ENCODE data around the gene PYGM.

PYGM gene

GRCh38 chr11:64731601-64732000 is 28.2 kb downstream of the PYGM start:
- DNase-seq: no peak

- no peak for DNase-seq
Measured at GRCh38 chr11:64729851-64730382, 29.9 kb downstream of the PYGM start.

- no peak for DNase-seq
Measured at GRCh38 chr11:64728757-64729365, 30.9 kb downstream of the PYGM start.

- DNase-seq: no peak
Measured at GRCh38 chr11:64726867-64727530, 32.8 kb downstream of the PYGM start.

- no peak for DNase-seq
Measured at GRCh38 chr11:64726211-64726641, 33.5 kb downstream of the PYGM start.

DNA sequence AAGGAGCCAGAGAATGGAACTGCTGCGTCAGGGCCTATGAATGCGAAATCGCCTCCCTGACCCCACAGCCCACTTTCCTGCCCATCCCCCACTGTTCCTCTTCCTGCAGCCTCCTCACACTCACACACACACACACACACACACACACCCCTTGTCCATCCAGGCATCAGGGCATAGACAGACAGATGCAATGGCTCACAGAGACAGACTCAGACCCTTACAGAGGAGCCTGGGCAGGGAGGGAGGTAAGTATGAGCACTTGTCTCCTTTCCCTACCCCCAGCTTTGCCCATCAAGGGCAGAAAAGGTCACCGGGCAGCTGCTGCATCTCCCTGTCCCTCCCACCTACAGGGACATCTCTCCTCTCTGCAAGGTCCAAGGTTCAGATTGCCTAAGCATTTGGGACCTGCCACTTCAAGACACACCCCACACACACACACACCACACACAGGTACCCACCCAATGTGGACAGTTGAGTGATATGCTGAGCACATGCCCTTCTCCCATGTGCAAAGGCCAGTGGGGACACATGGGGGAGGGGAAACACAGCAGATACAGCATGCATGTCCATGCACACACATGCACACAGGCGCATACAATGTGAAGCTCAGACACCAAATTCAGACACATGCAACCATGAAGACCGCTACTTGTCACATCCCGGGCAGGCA is 34.8 kb downstream of the PYGM start:
- DNase-seq: no peak

DNA sequence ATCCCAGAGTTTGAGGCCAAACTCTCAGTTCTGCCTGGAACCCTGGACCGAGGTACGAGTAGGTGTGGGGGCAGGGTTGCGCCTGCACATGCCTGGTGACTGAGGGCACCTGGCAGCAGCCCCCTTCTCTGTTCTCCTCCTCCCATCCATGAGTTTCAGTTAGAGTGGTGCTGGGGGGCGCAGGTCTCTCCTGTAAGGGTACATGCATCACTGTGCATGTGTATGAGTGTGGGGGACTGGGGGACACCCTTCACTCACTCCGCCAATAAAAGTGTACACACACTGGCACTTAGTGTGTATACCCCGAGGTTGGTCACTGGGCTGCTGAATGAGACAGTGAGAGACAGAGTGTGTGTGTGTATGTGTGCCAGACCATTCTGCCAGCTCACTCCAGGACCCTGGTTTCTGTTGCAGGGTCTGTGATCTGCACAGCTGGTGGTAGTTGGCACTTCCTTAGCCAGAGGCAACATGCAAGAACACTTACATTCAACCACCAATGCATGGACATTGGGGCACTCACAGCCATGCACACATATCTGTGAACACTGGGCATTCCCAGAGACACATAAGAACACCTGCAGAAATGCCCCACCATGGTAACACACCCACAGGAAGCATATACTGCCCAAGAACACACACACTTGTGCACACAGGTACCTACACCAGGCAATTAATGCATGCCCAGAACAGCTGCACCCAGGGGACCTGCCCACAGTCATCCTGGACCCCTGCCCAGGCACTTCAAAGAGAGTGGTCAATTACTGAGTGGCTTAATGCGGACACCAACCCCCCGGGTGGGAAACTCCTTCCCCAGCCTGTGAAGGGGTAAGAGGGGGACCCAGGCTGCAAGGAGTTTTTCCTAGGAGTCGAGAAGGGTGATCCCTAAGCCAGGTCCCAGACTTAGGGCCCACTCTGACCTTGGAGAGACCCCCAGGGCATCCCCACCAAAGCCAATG is 35.6 kb downstream of the PYGM start:
- no peak for DNase-seq

GRCh38 chr11:64723117-64723906 is 36.5 kb downstream of the PYGM start, which contains the start of gene NRXN2:
TSS of gene NRXN2 (minus strand) at chr11:64723197. CDS start at chr11:64713699, 9,498 bp downstream.
- peak; percentile 83 for DNase-seq

GRCh38 chr11:64722141-64723065 is 37.4 kb downstream of the PYGM start:
- no peak for DNase-seq

GRCh38 chr11:64721359-64721699 is 38.4 kb downstream of the PYGM start:
- DNase-seq: no peak

DNA sequence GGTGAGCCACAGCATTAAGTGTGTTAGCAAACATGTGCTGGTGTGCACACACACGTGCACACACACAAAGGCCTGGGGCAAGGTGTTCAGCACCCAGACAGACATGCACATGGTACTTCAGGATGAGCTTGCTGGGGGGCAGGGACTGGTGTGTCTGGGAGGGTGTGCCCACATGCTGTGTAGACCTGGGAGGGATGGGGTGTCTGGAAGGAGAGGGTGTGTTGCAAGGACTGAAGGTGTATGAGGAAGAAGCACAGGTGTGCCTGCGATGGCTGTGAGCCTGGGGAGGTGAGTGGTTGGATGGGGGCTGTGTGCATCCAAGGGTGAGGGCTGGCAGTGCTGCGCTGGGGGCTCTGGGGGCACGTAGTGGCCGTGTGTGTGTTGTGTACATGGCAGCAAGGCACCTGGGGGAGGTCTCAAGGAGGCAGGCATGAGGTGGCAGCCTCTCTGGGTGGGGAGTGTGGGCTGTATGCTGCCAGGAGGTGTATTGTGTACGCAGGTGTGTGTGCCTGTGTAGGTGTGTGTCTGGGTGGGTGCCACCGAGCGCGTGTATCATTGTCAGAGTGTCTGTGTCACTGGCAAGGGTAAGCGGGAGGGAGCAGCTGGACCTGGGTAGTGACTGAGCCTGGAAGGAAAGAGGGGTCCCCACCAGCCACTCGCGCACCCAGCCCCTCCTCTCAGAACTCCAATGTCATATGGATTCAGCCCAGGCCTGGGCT is 39.0 kb downstream of the PYGM start:
- no peak for DNase-seq

DNA sequence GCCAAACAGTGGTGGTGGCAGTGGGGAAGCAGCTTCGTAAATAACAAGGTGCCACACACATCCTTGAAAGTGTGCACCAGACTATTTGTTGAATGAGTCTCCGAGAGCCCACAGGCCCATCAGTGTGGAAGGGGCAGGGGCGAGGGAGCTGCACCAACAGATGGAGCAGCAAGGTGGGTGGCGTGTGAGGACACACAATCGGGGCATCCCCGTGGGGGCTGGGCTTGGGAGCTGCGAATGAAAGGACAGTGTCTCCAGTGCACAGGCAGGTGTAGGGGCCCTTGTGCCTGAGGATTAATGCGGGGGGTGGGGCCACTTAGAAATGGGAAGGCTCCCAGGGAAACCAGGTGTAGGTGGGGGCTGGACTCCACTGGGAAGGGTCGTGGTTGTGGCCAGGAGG is 39.6 kb downstream of the PYGM start:
- no peak for DNase-seq

DNA sequence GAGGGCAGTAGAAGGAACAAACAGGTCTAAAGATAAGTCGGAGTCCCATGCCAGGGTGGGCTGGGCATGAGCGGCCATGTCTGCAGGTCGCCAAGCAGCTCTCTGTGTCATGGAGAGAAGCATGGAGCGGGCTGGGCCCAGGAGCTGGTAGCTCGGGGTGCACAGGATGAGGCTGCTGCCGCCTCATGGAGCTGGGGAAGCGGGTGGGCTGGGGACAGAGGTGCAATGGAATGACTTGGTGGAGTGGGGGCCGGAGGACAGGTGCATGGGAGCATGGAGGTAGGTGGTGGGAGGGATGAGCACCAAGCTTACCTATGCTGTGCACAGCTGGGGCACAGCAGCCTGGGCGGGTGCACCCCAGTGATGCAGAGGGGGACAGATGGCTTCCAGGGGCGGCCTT is 40.4 kb downstream of the PYGM start:
- no peak for DNase-seq

DNA sequence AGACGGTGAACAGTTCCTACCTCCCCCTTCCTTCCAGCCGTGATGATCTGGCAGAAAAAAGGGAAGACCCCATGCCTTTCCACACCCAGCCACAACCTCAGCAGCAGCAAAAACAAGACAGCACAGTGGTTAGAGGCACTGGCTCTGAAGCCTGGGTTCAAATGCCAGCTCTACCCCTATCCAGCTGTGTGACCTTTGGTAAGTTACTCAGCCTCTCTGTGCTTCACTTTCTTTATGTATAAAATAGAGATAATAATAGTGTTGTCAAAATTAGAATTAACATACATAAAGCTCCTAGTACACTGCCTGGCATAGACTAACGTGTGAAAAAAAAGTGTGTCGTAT is 41.0 kb downstream of the PYGM start:
- no peak for DNase-seq

- DNase-seq: no peak
Measured at GRCh38 chr11:64718084-64718779, 41.5 kb downstream of the PYGM start.

DNA sequence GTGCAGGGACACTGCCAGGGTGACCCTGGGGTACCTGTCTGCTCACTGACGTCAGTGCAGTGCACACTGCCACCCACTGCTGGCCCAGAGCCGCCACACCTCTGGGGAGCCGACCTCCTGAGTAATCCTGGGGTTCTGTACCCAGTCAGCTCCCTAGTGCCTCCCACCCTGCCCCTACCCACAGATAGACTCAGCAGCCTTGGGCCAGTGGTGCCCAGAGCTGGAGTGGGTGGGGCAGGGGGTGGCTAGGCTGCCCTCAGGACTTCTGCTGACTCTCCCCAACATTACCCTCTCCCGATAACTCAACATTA is 42.6 kb downstream of the PYGM start:
- no peak for DNase-seq

DNA sequence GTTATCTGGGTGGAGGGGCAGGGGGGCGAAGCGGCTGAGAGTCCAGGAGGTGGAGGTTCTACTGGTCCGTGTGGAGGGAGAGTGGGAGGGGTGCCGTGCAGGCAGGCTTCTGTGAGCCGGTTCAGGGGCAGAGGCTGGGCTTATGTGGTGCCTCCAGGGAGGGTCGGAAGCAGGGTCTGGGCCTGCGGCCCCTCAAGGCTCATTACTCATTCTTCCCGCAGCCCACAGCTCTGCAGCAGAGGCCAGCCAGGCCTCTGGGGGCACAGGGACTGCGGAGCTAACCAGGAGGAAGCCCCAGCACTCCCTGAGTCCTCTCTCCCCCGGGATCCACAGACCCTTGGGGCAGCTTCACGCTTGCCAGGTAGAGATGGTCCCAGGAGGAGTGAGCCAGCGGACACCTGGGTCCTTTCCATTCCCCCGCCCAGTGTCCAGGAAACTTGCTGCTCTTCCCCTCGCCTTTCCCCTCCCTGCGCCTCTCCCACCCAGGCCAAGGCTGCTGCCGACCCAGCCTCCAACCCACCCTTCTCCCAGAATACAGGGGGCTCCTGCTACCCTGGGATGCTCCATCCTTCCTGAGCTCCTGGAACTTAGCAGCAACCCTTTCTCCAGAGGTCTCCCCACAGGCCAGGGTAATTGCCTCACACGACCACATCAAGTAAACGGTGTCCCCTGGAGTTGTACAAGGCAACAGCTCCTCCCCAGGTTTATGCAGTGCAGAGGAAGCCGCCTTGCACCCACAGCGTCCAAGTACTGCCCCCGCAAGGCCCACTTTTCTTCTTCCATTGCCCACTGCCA is 43.1 kb downstream of the PYGM start:
- DNase-seq: no peak

DNA sequence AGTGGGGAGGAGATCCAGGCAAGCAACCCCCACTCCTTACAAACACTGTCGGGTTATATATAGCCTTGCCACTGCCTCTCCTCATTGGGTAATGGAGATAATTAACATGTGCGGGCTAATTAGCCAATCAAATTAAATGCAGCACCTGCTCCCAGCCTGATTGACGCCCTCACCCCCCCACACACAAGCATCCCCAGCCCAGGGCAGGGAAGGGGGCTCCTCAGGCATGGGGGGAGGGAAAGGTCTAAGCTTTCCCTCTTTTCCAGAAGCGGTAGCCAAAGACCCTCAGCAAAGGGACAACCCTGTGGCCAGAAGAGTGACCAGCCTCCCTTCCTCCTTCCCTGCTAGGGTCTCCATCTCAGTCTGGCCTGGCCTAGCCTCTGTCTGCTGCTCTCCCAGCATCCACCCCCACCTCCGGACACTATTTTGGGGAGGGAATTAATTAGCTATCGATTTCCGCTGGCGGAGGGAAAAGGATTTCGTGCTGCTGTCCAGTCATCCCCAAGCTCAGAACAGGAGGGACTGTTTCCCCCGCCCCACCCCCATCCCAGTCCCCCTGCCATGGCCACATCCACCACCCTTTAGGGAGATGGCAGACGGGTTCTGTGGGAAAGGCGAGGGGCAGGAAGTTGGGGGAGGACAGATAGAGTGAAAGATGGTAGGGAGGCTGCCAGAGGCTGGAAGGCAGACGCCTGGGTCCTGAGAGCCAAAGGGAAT is 43.9 kb downstream of the PYGM start:
- DNase-seq: no peak

Measured in right forelimb (tissue), 1 donor.